ENCODE results near the gene AKAP10.
"Not testable (repeated sequence)": the region's sequence is repeated elsewhere in the genome, so short reads cannot be mapped to it uniquely, and the experiment has no call there.

Gene AKAP10

DNA sequence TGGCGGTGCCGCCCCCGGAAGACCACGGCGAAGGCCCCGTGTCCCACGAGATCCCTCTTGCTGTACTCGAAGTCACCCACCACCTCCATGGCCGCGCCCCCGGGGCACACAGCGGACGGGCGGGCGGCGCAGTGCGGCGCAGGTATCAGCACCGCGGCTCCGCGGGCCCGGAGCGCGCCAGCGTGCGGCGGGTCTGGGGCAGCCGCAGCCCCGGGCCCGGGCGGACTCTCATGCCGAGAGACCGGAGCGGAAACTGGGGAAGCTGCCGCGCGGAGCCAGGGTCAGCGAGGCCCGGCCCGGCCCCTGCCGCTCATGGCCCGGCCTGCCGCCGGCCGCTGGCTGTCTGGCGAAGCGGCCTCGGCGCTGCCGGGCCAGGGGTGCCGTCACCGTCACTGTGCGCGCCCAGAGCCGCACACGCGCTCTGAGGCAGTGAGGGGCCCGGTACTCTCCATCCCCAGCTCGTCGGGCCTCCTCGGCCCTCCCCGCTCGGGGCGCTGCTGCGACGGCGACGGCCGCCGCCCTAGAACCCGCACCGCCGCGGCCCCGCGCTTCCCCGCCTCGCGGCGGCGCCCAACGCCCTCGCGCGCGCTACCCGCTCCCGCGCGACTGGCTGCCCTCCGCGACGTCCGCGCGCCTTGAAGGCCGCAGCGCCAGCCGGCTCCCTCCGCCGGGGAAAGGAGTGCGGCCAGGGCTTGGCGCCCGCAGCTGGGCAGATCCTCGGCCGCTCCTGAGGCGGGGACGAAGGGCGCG lies 110.1 kb downstream of the AKAP10 start, which contains the start of gene ULK2:
ULK2 (minus strand) TSS at position 608 of the 750 bp plus-strand sequence; CDS start at position 89, 519 bp downstream.
- peak; percentile 39 for DNase-seq (ENCODE audit: low spot score)

DNA sequence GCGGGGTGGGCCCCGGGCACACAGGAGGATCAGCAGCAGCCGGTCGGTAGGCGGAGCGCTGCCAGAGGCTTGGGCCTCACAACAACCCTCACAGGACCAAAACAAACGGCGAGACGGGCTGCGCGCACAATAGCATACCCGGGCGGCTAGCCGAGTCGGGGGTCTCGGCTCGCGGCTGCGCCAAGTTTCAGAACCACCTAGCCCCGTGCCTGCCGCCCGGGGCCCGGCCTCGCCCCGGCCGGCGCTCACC lies 110.6 kb downstream of the AKAP10 start:
- DNase-seq (ENCODE audit: low spot score): peak; percentile 29

DNA sequence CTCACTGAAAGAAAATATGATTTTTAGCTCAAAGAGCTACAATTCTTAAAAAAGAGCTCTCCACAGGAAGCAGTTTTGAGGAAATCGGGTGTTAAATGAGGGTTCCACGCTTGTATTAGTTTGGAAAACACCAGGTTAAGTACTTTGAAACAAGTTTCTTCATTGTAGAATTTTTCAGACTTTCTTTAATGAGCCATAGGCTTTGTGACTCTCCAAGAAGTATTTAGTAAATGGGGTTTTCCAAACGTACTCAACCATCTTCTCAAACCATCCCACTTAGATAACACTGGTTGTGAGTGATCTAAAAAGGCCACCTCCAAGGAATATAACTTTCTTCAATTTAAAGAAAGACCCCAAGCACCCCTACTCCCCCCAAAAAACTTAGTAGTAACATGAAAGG lies 112.6 kb downstream of the AKAP10 start:
- no peak for DNase-seq (ENCODE audit: low spot score)

DNA sequence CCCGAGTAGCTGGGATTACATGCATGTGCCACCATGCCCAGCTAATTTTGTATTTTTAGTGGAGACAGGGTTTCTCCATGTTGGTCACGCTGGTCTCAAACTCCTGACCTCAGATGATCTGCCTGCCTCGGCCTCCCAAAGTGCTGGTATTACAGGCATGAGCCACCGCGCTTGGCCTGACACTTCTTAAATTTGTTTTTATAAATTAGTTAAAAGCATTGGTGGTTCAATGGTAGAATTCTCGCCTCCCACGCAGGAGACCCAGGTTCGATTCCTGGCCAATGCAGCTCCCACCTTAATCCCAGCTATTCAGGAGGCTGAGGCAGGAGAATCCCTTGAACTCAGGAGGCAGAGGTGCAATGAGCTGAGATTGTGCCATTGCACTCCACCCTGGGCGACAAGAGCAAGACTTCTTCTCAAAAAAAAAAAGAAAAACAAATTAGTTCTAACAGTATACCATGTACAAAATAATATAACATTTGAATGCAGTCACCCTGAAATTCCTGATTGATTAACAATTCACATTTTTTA lies 116.9 kb downstream of the AKAP10 start:
- not testable (repeated sequence) for DNase-seq (ENCODE audit: low spot score)

DNA sequence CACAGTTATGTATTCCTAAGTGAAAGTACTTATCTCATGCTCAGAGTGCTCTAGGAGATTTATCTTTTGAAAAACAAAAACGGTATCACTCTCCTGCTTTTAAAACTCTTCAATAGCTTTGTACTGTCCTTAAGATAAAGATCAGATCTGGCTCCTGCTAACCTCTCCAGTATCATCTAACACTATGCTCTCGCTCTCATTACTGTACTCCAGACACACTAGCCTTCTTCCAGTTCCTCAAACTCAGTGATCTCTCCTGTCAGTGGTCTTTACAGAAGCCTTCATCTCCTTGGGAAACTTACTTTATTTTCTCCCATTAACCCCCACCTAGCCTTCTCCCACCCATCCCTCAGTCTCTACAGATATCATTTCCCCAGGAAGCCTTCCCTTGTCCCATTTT lies 120.0 kb downstream of the AKAP10 start:
- no peak for DNase-seq (ENCODE audit: low spot score)
